Ectodermal cell (in vitro differentiated cells): ENCODE results near the gene CD79A.
"Not testable (repeated sequence)": the region's sequence is repeated elsewhere in the genome, so short reads cannot be mapped to it uniquely, and the experiment has no call there.

Experiments
- H3K27ac ChIP-seq: 2 replicates; pipeline ENCODE4 v1.7.0; 2013; ENCODE audit warnings: mild to moderate bottlenecking, low read depth, low read length; ENCODE audit not compliant: insufficient read depth, poor library complexity, severe bottlenecking
- H3K27me3 ChIP-seq: 2 replicates; pipeline ENCODE4 v1.7.0; 2013; ENCODE audit warnings: mild to moderate bottlenecking, low read length; ENCODE audit not compliant: insufficient read depth, control insufficient read depth, poor library complexity, severe bottlenecking
- H3K36me3 ChIP-seq: one replicate; pipeline ENCODE4 v1.7.0; 2013; ENCODE audit warnings: low read length; ENCODE audit not compliant: control insufficient read depth, insufficient read depth
- H3K4me1 ChIP-seq: one replicate; pipeline ENCODE4 v1.7.0; 2013; ENCODE audit warnings: low read length; ENCODE audit not compliant: control insufficient read depth, insufficient read depth
- H3K4me3 ChIP-seq: 2 replicates; pipeline ENCODE4 v1.7.0; 2013; ENCODE audit warnings: low read depth, low read length, control low read depth; ENCODE audit not compliant: insufficient read depth
- H3K9me3 ChIP-seq: 2 replicates; pipeline ENCODE4 v1.7.0; 2013; ENCODE audit warnings: mild to moderate bottlenecking, low read length, moderate library complexity; ENCODE audit not compliant: control insufficient read depth
- WGBS, 2 experiments: methylation state at CpG; one replicate each; pipeline ENCODE4 v1.1.7; 2013; ENCODE audit warnings: missing lambda C conversion rate in 2 of 2; 5-methylcytosine and 5-hydroxymethylcytosine counted together

The CD79A gene

DNA sequence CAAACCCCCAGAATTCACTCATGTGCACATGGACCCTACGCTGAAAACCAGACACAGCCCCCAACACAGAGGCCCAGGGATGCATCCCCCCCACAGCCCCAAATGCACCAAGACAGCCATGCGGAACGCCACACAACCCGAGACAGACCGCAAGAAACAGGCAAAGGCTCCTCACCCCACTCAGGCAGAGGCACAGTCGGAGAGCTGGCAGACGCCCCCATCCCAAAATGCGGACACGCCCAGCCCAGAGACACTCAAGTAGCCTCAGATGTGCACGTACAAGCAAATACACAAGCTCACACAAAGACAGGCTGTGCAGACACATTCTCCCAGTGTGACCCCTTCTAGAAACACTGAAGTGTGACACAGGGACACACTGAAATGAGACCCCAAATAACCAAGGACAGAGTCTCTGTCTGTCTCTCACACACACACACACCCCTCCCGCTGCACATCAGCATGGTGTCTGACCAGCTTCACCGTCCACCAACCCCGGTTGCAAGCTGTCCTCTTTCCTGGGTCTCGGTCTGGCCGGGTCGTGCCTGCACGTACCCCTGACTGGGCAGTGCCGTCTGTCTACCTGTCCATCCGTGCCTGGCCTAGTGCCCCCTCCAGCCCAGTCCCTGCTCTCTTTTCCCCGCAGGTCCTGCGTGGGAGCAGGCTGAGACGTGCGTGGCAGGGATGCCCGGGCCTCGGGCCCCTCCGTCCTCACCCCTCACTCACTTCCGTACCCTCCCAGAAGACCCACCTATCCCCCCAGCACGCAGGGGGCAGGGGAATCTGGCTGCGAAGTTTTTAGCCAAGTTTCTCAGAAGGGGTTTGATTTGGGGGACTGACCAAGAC is 35.0 kb downstream of the CD79A start:
- H3K27me3 ChIP-seq: peaks cover 79% of the 10 kb centered on the region
- H3K4me1 ChIP-seq: peaks cover 8% of the 10 kb centered on the region
- no peaks in the 10 kb centered on the region for H3K9me3 ChIP-seq
- H3K27ac ChIP-seq: no peak overlapping the region
- 15 to 20% methylated on average over 29 of the region's 29 CpGs for WGBS, 2 experiments
- H3K36me3 ChIP-seq: no peaks in the 10 kb centered on the region
- H3K4me3 ChIP-seq: no peak overlapping the region

GRCh38 chr19:41912899-41913537 is 35.9 kb downstream of the CD79A start:
- Histone ChIP-seq H3K27me3 (peaks cover 88% of the 10 kb centered on the region), H3K4me1 (peaks cover 8% of the 10 kb centered on the region), H3K36me3 (no peaks in the 10 kb centered on the region), H3K9me3 (no peaks in the 10 kb centered on the region), H3K27ac (no peak overlapping the region), H3K4me3 (no peak overlapping the region)
- 1% methylated on average over 51 of the region's 51 CpGs for WGBS, 2 experiments

- Histone ChIP-seq H3K9me3 (no peaks in the 10 kb centered on the region), H3K36me3 (no peaks in the 10 kb centered on the region), H3K4me3 (no peak overlapping the region), H3K27ac (no peak overlapping the region), H3K4me1 (peaks cover 8% of the 10 kb centered on the region), H3K27me3 (peaks cover 96% of the 10 kb centered on the region)
- 11 to 14% methylated on average over 21 of the region's 21 CpGs for WGBS, 2 experiments
Measured at GRCh38 chr19:41913538-41914423, 36.7 kb downstream of the CD79A start.

DNA sequence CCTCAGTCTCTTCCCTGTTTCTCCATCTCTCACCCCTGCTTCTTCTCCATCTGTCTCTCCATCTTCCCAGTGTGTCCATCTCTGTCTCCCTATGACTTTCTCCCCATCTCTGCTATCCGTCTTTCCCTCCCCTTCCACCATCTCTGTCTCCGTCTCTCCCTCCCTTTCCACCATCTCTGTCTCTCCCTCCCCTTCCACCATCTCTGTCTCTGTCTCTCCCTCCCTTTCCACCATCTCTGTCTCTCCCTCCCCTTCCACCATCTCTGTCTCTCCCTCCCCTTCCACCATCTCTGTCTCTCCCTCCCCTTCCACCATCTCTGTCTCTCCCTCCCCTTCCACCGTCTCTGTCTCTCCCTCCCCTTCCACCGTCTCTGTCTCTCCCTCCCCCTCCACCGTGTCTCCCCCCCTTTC is 37.4 kb downstream of the CD79A start:
- H3K4me3 ChIP-seq, H3K36me3 ChIP-seq, H3K9me3 ChIP-seq, H3K4me1 ChIP-seq, H3K27ac ChIP-seq: not testable (repeated sequence)
- peaks cover 100% of the 10 kb centered on the region for H3K27me3 ChIP-seq
- WGBS, 2 experiments: 4 to 6% methylated on average over 2 of the region's 5 CpGs

GRCh38 chr19:41915021-41915775 is 38.1 kb downstream of the CD79A start:
- no peaks in the 10 kb centered on the region for H3K36me3 ChIP-seq
- H3K27ac ChIP-seq: no peak overlapping the region
- no peaks in the 10 kb centered on the region for H3K9me3 ChIP-seq
- H3K27me3 ChIP-seq: peaks cover 100% of the 10 kb centered on the region
- peaks cover 8% of the 10 kb centered on the region for H3K4me1 ChIP-seq
- WGBS, 2 experiments: 8% methylated on average over 37 to 38 of the region's 38 CpGs
- no peak overlapping the region for H3K4me3 ChIP-seq

- no peaks in the 10 kb centered on the region for H3K36me3 ChIP-seq
- no peak overlapping the region for H3K4me3 ChIP-seq
- H3K4me1 ChIP-seq: peaks cover 9% of the 10 kb centered on the region
- 41 to 44% methylated on average over 22 to 26 of the region's 27 CpGs for WGBS, 2 experiments
- peaks cover 100% of the 10 kb centered on the region for H3K27me3 ChIP-seq
- H3K27ac ChIP-seq: no peak overlapping the region
- no peaks in the 10 kb centered on the region for H3K9me3 ChIP-seq
Measured at GRCh38 chr19:41915776-41916414, 38.8 kb downstream of the CD79A start.

GRCh38 chr19:41917676-41918075 is 40.6 kb downstream of the CD79A start:
- H3K27ac ChIP-seq: no peak overlapping the region
- no peaks in the 10 kb centered on the region for H3K9me3 ChIP-seq
- peaks cover 100% of the 10 kb centered on the region for H3K27me3 ChIP-seq
- 77% methylated on average over 12 of the region's 12 CpGs for WGBS, 2 experiments
- no peak overlapping the region for H3K4me3 ChIP-seq
- peaks cover 18% of the 10 kb centered on the region for H3K4me1 ChIP-seq
- H3K36me3 ChIP-seq: no peaks in the 10 kb centered on the region

DNA sequence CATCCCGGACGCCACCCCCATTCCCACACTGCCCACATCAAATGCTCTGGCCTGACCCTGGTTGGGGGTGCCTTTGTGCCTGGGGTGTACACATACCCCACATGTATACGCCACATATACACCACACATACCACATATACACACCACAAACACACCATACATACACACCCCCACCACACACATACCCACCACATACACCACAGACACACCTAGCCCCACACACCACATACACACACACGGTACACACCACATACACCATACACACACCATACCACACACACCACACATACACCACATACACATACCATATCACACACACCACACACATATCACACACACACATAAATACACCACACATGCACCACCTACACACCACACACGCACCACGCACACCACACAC is 41.0 kb downstream of the CD79A start:
- Histone ChIP-seq H3K36me3 (no peaks in the 10 kb centered on the region), H3K4me1 (peaks cover 18% of the 10 kb centered on the region), H3K9me3 (no peaks in the 10 kb centered on the region), H3K27me3 (peaks cover 100% of the 10 kb centered on the region), H3K4me3 (no peak overlapping the region), H3K27ac (no peak overlapping the region)
- WGBS, 2 experiments: 80 to 90% methylated on average over 6 of the region's 6 CpGs

DNA sequence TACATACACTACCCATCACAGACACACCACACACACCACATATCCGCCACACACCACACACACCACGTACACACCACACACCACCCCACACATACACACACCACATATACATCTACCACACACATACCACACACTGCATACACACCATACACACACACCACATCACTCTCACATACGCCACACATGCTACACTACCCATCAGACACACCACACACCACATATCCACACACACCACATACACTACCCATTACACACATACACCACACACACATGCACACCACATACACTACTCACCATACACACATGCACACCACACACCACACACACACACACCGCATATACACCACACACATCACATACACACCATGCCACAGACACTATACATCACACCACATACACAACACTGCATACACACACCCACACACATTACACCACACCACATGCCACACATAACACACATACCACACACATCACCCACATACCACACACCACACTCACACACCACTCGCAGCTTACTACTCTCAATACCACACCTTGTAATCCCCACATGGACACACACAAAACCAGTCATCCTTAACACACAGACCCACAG is 41.7 kb downstream of the CD79A start:
- H3K27ac ChIP-seq: no peak overlapping the region
- WGBS, 2 experiments: 86 to 89% methylated on average over 5 of the region's 5 CpGs
- peaks cover 100% of the 10 kb centered on the region for H3K27me3 ChIP-seq
- no peaks in the 10 kb centered on the region for H3K9me3 ChIP-seq
- no peak overlapping the region for H3K4me3 ChIP-seq
- H3K36me3 ChIP-seq: no peaks in the 10 kb centered on the region
- H3K4me1 ChIP-seq: peaks cover 12% of the 10 kb centered on the region
